Ecto neural progenitor cell (in vitro differentiated cells): ENCODE measurements around the gene ERC1.
"Not testable (repeated sequence)": the region's sequence is repeated elsewhere in the genome, so short reads cannot be mapped to it uniquely, and the experiment has no call there.

Source experiments
- DNase-seq: peaks from one replicate; pipeline ENCODE4 v3.0.0-alpha.2; 2018; ENCODE audit warnings: low spot score

The ERC1 gene

DNA sequence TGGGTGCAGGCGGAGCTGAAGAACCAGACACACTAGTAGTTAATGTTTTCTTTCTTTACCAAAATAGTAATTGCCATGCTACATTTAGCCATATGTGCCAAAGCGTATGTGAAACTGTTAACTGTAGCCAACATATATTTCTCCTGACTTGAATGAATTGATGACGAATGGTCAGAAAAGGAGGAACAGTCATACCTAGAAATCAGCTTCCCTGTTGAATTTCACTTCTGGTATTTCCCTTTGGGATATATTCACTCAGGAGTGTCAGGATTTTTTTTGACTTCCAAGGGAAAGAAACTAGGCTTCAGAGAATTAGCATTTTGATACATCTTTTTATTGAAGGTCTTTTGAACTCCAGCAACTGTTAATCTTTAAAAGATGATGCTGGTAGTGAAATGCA lies 87.0 kb downstream of the ERC1 start:
- DNase-seq: no peak

DNA sequence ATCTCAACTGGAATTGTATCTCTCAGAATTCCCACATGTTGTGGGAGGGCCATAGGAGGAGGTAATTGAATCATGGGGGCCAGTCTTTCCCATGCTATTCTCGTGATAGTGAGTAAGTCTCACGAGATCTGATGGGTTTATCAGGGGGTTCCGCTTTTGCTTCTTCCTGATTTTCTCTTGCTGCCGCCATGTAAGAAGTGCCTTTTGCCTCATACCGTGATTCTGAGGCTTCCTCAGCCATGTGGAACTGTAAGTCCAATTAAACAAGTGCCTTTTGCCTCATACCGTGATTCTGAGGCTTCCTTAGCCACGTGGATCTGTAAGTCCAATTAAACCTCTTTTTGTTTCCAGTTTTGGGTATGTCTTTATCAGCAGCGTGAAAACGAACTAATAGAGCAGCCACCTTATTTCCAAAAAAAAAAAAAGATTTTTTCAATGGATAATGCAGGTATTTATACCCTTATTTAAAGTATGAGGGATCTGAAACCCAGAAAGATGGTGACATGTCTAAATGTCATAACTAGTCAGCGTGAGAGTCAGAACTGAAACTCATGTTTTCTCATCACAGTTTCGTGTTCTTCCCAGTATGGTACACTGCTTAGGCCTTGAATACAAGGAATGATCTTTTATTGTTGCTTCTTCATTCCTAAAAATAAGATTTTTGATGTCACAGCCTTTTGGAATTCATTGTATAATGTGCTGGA lies 89.6 kb downstream of the ERC1 start:
- no peak for DNase-seq

DNA sequence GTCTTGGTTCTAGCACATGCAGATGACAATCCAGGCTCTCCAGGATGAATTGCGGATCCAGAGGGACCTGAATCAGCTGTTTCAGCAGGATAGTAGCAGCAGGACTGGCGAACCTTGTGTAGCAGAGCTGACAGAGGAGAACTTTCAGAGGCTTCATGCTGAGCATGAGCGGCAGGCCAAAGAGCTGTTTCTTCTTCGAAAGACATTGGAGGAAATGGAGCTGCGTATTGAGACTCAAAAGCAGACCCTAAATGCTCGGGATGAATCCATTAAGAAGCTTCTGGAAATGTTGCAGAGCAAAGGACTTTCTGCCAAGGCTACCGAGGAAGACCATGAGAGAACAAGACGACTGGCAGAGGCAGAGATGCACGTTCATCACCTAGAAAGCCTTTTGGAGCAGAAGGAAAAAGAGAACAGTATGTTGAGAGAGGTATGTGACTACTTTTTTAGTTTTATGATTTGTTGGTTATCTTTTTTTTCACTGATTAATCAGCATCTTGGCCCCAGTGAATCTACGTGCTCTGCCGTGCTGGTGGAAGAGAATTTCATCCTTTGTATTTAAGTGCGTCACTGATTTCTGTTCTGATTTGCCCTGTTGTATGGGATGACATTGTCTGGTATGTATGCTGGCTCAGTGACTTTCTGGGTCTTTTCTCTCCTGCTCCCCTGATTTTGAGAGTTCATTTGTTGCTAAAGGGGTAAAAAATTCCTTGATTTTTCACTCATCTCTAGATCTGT lies 92.3 kb downstream of the ERC1 start:
- DNase-seq: no peak

GRCh38 chr12:1083889-1084262 lies 92.9 kb downstream of the ERC1 start:
- no peak for DNase-seq

GRCh38 chr12:1091350-1091749 lies 100.3 kb downstream of the ERC1 start:
- DNase-seq: no peak

GRCh38 chr12:1093166-1093751 lies 102.2 kb downstream of the ERC1 start:
- DNase-seq: no peak

DNA sequence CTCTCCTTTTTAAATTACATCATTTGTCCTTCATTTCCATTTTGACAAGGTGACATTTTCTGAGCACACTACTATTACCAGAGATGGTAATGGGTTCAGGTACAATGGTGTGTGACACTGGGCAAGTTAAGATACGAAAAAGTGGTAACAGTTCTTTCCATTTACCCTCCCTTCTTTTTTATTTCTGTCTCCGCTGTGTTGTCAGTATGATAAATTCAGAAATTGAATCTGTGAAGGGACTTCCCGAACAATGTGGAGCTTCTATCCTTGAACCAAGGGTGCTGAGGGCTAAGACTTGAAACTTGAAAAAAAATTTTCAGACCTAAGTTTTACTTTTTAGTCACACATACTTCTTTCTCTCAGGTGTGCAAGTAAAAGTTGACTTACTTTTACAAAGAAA lies 103.7 kb downstream of the ERC1 start:
- DNase-seq: no peak

DNA sequence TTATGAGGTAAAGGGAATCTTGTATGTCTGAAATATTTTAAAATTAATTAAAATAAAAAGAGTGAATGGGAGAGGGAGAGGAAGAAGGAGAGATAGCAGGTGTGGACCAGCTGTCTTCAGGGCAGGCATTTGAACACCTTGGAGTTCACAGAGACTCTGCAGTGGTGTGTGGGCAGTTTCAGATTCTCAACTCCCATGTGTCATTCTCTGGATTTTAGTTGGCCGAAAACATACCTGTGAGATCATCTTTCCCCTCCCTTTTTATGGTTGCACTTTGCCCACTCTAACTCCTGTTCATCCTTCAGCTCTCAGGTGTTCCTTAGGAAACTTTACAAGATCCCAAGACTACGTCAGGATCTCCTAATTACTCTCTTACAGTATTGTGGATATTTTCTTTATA lies 108.1 kb downstream of the ERC1 start:
- no peak for DNase-seq

DNA sequence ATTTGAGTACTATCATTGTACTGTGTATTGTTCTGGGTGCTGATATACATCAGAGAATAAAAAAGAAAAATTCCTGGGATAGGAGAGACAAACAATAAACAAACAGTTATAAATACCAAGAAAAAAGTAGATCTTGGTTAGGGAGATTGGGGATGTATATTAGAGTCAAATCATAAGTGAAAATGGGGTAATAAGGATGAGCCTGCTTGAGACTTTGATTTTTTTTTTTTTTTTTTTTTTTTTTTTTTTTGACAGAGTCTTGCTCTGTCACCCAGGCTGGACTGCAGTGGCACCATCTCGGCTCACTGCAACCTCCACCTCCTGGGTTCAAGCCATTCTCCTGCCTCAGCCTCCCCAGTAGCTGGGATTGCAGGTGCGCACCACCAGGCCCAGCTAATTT lies 108.6 kb downstream of the ERC1 start:
- DNase-seq: not testable (repeated sequence)

GRCh38 chr12:1102115-1102514 lies 111.1 kb downstream of the ERC1 start:
- DNase-seq: no peak

DNA sequence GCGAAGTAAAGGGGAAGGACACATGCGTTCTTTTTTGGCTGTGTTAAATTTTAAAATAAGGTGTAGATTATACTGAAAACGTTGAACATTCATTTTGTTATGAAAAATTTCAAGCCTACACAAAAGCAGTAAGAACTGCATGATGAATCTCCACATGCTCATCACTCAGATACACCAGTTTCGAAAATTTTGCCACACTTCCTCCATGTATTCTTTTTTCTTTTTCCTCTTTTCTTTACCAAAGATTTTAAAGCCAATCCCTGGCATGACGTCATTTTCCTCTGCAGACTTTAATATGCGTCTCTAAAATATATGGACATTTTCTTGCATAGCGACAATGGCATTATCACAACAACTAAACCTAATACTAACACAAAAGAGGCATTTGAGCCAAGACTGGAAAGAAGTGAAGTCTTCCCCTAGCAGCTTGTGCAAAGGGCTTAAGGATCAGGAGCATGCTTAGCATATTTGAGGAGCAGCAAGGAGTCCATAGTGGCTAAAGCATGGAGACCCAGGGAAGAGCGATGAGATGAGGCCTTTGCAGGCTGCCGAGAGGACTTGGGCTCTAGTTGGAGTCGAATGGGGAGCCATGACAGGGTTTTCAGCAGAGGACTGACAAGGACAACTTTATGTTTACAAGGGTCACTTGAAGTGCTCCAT lies 111.9 kb downstream of the ERC1 start:
- no peak for DNase-seq

- no peak for DNase-seq
Measured at GRCh38 chr12:1103632-1104031, 112.6 kb downstream of the ERC1 start.

- no peak for DNase-seq
Measured at GRCh38 chr12:1104088-1104800, 113.2 kb downstream of the ERC1 start.

DNA sequence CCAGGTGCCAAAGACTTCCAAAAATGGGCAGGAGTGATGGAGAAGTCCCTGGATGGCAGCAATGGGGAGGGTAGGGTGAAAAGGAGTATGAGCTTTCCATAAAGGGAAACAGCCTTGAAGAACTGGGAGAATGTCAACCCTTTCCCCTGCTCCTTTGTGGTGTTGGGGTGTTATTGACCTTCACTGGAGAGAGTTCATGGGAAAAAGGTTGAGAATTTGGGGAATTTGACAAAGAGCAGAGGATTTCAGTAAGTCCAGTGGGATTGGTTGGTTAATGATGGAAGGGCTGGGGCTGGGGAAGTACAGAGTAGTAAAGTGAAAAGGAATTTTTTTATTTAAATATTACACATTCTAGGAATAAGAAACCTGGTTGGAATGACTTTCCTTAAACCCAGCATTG lies 116.6 kb downstream of the ERC1 start:
- no peak for DNase-seq

DNA sequence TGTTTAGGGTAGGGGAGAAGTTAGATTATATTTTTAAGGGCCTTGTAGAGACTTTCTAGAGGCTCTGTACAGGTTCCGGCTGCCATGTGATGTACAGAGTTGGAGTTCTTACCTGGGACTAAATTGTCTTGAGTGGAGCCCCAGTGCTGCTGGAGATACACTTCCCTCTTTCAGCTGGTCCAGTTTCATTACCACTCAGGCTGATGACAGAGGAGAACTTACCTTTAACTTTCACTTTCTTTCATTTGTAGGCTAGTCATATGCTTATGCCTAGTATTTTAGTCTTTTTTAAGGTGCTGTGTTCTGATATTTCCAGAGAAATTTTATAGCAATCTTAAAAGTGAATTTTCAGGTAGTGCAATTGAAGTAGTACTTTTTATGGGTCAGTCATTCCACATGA lies 117.3 kb downstream of the ERC1 start:
- no peak for DNase-seq

DNA sequence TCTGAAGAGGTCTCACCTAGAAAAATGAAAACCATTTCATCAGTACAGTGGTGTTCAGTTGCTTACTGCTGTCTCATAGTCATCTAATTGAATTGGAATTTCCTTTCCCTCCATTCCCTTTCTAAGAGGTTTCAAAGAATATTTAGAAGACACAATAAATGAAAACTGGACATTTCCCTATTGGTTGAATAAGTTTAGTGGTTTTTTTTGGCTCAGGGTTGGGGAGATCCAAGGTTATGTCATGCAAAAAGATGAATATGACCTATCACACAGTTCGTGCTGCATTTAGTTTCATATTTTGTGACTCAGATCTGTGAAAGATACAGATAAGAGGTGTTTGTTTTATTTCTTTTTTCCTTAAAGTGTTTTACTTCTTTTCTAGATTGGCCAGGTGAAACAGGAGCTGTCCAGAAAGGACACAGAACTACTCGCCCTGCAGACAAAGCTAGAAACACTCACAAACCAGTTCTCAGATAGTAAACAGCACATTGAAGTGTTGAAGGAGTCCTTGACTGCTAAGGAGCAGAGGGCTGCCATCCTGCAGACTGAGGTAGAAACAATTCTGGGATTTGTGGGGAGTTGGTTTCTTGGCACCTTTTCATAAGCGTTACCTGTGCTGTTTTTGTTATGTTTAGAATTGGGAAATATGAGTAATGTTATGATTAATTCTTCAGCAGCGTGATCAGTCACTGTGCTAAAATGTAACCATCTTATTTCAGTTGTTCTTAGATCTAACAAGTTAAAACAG lies 124.6 kb downstream of the ERC1 start:
- no peak for DNase-seq

DNA sequence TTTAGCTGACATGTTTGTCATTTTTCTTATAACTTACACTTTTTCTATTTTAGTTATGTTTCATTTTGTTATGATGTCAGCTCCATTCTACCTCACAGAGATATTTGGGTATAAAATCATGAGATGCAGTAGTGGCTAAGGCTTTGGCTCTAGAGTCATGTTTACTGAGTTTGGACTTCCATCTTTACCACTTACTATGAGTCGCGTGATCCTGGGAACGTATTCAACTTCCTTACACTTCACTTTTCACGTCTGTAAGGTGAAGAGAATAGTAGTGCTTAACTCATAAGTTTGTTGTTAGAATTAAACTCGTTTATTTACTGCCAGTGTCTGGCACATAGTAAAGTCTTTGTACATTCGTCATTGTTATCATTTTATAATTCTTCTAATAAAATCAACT lies 126.3 kb downstream of the ERC1 start:
- no peak for DNase-seq

- DNase-seq: peak; percentile 73
Measured at GRCh38 chr12:1117970-1118563, 127.0 kb downstream of the ERC1 start.

- DNase-seq: no peak
Measured at GRCh38 chr12:1122786-1123185, 131.8 kb downstream of the ERC1 start.

DNA sequence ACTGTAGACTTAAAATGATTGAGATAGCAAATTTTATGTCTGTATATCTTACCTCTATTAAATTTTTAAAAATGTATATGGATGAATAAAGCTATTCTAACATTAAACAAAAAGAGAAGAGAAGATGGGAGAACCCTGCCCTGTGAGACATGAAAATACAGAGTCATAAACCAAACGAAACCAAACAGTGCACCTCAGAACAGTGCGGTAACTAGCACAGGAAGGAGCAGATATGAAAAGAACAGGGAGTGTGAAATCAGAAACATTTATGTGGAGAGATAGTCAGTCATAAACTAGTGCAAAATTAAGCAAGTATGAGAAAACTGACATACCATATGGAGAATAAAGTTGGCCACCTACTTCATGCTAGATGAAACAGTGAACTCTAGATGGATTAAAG lies 135.1 kb downstream of the ERC1 start:
- DNase-seq: no peak

GRCh38 chr12:1127021-1127420 lies 136.0 kb downstream of the ERC1 start:
- no peak for DNase-seq
